ENCODE results near the gene ADAMTS3.

- TF ChIP-seq POLR2A (IDR thresholded peaks at IDR 0.05; ENCODE audit: low read length) (no peak), ZFP36 (IDR thresholded peaks at IDR 0.05; ENCODE audit: borderline replicate concordance, partially characterized antibody) (no peak), CTCF (IDR thresholded peaks at IDR 0.05) (peak; percentile 29; the same call in 2 of the 3 replicates), KDM1A (IDR thresholded peaks at IDR 0.05; ENCODE audit: low read depth) (no peak), PBX3 (IDR thresholded peaks at IDR 0.05) (no peak), NR3C1 (IDR thresholded peaks at IDR 0.05) (no peak), ESRRA (IDR thresholded peaks at IDR 0.05; ENCODE audit: borderline replicate concordance, low read length) (no peak), BHLHE40 (IDR thresholded peaks at IDR 0.05; ENCODE audit: low read depth, low read length) (no peak), ELK1 (IDR thresholded peaks at IDR 0.05; ENCODE audit: low read depth, low read length) (no peak)
These were observed 63.7 kb downstream of the ADAMTS3 start for GRCh38 chr4:72505314-72505744.
